ENCODE results near the gene RTRAF.

DNA sequence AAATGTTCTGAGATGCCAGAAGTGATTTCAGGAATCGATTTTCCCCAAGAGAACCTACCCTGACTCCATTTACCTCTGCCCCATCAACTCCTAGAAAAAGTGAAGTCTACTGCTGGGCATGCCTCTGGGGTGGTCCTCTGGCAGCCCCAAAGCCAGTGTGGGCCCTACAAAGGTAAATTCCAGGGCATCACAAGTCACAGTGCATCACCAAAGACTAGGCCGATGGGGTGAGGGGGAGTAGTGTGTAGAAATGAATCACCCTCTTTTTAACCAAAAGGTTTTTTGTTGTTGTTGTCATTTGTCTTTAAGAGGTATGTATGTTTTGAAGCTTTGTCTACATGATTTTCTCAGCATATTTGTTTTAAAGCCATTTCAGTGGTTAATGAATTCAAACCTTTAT is 46.4 kb upstream of the RTRAF start:
- TF ChIP-seq TAF1 (IDR thresholded peaks at IDR 0.05; ENCODE audit: low read depth) (no peak), RAD21 (IDR thresholded peaks at IDR 0.05; ENCODE audit: low read depth) (no peak), CREB1 (IDR thresholded peaks at IDR 0.05; ENCODE audit: low read depth) (no peak), NFIC (IDR thresholded peaks at IDR 0.05) (no peak), EP300 (IDR thresholded peaks at IDR 0.05; ENCODE audit: borderline replicate concordance) (no peak), FOXM1 (IDR thresholded peaks at IDR 0.05; ENCODE audit: borderline replicate concordance, low read depth) (no peak), TEAD4 (IDR thresholded peaks at IDR 0.05) (no peak), ZBTB7A (IDR thresholded peaks at IDR 0.05; ENCODE audit: low read depth) (no peak), YY1 (IDR thresholded peaks at IDR 0.05; ENCODE audit: low read depth) (no peak)
- TF ChIP-seq, protein P1, sequence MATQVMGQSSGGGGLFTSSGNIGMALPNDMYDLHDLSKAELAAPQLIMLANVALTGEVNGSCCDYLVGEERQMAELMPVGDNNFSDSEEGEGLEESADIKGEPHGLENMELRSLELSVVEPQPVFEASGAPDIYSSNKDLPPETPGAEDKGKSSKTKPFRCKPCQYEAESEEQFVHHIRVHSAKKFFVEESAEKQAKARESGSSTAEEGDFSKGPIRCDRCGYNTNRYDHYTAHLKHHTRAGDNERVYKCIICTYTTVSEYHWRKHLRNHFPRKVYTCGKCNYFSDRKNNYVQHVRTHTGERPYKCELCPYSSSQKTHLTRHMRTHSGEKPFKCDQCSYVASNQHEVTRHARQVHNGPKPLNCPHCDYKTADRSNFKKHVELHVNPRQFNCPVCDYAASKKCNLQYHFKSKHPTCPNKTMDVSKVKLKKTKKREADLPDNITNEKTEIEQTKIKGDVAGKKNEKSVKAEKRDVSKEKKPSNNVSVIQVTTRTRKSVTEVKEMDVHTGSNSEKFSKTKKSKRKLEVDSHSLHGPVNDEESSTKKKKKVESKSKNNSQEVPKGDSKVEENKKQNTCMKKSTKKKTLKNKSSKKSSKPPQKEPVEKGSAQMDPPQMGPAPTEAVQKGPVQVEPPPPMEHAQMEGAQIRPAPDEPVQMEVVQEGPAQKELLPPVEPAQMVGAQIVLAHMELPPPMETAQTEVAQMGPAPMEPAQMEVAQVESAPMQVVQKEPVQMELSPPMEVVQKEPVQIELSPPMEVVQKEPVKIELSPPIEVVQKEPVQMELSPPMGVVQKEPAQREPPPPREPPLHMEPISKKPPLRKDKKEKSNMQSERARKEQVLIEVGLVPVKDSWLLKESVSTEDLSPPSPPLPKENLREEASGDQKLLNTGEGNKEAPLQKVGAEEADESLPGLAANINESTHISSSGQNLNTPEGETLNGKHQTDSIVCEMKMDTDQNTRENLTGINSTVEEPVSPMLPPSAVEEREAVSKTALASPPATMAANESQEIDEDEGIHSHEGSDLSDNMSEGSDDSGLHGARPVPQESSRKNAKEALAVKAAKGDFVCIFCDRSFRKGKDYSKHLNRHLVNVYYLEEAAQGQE (IDR thresholded peaks at IDR 0.05; ENCODE audit: low read depth): no peak
- TF ChIP-seq, protein P2, sequence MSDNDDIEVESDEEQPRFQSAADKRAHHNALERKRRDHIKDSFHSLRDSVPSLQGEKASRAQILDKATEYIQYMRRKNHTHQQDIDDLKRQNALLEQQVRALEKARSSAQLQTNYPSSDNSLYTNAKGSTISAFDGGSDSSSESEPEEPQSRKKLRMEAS (IDR thresholded peaks at IDR 0.05): no peak
